H1 (cell line): Measurements from ENCODE around the gene SPATA31C2. TPM values are rescaled to one million over a fixed set of nuclear protein-coding genes. Genes with fewer than 3 reads are reported as not detected.

Source experiments
- CTCF ChIA-PET: fragments of 300-600 bp; sonication (Branson Sonifier 250); formaldehyde crosslinking; loops from one replicate; lab custom pipeline; 2021; ENCODE audit not compliant: partially characterized antibody; lab: Charles Lee
- POLR2A ChIA-PET: fragments of 300-600 bp; sonication (Branson Sonifier 250); formaldehyde crosslinking; loops from one replicate; lab custom pipeline; 2021; ENCODE audit warnings: inconsistent platforms; ENCODE audit not compliant: partially characterized antibody; lab: Charles Lee
- DNase-seq, 2 experiments: peaks; one replicate each; pipeline versions ENCODE4 v3.0.0 to v3.0.0-alpha.2; 2010 to 2022; ENCODE audit warnings: low spot score in 2 of 2, low read depth in 1 of 2, mixed read lengths in 1 of 2
- FAIRE-seq: peaks from 2 replicates; lab custom pipeline; 2011; peaks lifted over from hg19 to GRCh38; lab: Jason Lieb, UNC
- H2AFZ ChIP-seq: 2 replicates; pipeline ENCODE4 v1.8.1; 2012; ENCODE audit warnings: low read length, inconsistent platforms
- H2AK5ac ChIP-seq: 2 replicates; pipeline ENCODE4 v1.6.1; 2013; ENCODE audit warnings: low read depth, low read length
- H2BK120ac ChIP-seq: replicated peaks from 2 replicates; pipeline ENCODE3; 2013; ENCODE audit warnings: low read depth, low read length, inconsistent platforms
- H2BK12ac ChIP-seq: 2 replicates; pipeline ENCODE4 v1.6.1; 2013; ENCODE audit warnings: low read depth, low read length
- H2BK15ac ChIP-seq: 2 replicates; pipeline ENCODE4 v1.6.1; 2013; ENCODE audit warnings: low read length
- H2BK20ac ChIP-seq: 2 replicates; pipeline ENCODE4 v1.6.1; 2013; ENCODE audit warnings: low read length
- H2BK5ac ChIP-seq: 2 replicates; pipeline ENCODE4 v1.6.1; 2013; ENCODE audit warnings: low read depth, low read length
- H3K14ac ChIP-seq: 2 replicates; pipeline ENCODE4 v1.6.1; 2013; ENCODE audit warnings: inconsistent platforms; ENCODE audit not compliant: insufficient read length
- H3K18ac ChIP-seq: 2 replicates; pipeline ENCODE4 v1.6.1; 2013; ENCODE audit warnings: low read length; ENCODE audit errors: extremely low read depth
- H3K23ac ChIP-seq: 2 replicates; pipeline ENCODE4 v1.6.1; 2013; ENCODE audit warnings: inconsistent platforms; ENCODE audit not compliant: insufficient read length
- H3K23me2 ChIP-seq: 2 replicates; pipeline ENCODE4 v1.6.1; 2013; ENCODE audit warnings: low read depth, low read length
- H3K27ac ChIP-seq: 2 replicates; pipeline ENCODE4 v1.6.1; 2011; ENCODE audit warnings: low read depth, low read length, inconsistent platforms
- H3K27me3 ChIP-seq, 4 experiments: replicated peaks in 1 of 4; 1 replicate in 1 of 4; 2 replicates in 3 of 4; pipeline versions ENCODE4 v1.6.1 to v1.8.1; 2011 to 2013; ENCODE audit warnings: low read length in 3 of 4, mild to moderate bottlenecking in 3 of 4, inconsistent platforms in 2 of 4, mixed read lengths in 2 of 4, moderate library complexity in 1 of 4; ENCODE audit not compliant: control insufficient read depth in 3 of 4, insufficient read depth in 3 of 4; ENCODE audit errors: extremely low read depth in 1 of 4
- H3K36me3 ChIP-seq, 4 experiments: 2 replicates each; pipeline versions ENCODE4 v1.6.1 to v1.8.1; 2011 to 2013; ENCODE audit warnings: mild to moderate bottlenecking in 4 of 4, low read length in 3 of 4, moderate library complexity in 2 of 4, control low read depth in 1 of 4, inconsistent platforms in 1 of 4; ENCODE audit not compliant: insufficient read depth in 4 of 4, control insufficient read depth in 2 of 4
- H3K4ac ChIP-seq: replicated peaks from 2 replicates; pipeline ENCODE3; 2013; ENCODE audit warnings: low read length, low read depth, mixed read lengths, inconsistent platforms; ENCODE audit not compliant: insufficient read length
- H3K4me1 ChIP-seq, 4 experiments: replicated peaks in 1 of 4; 1 replicate in 1 of 4; 2 replicates in 3 of 4; pipeline versions ENCODE4 v1.6.1 to v1.8.1; 2011 to 2013; ENCODE audit warnings: low read length in 3 of 4, inconsistent platforms in 2 of 4, mixed read lengths in 1 of 4; ENCODE audit not compliant: insufficient read depth in 4 of 4, control insufficient read depth in 3 of 4
- H3K4me2 ChIP-seq, 2 experiments: 2 replicates each; pipeline versions ENCODE4 v1.6.1 to v1.8.1; 2011 to 2013; ENCODE audit warnings: low read depth in 2 of 2, low read length in 2 of 2, control low read depth in 1 of 2, inconsistent platforms in 1 of 2, mild to moderate bottlenecking in 1 of 2; ENCODE audit not compliant: insufficient read depth in 1 of 2
- H3K4me3 ChIP-seq, 4 experiments: fragments of 200-600, 300-600 bp in 1 of 4; sonication (generic), shearing (Covaris generic), sonication (Bioruptor Twin) in 1 of 4; 2 replicates each; pipeline versions ENCODE4 v1.5.1 to v1.8.1; 2011 to 2016; ENCODE audit warnings: low read length in 4 of 4, low read depth in 3 of 4, control low read depth in 2 of 4, inconsistent platforms in 2 of 4, mild to moderate bottlenecking in 2 of 4, mixed read lengths in 1 of 4, moderate library complexity in 1 of 4; ENCODE audit not compliant: insufficient read depth in 2 of 4; ENCODE audit errors: extremely low read depth in 1 of 4
- H3K56ac ChIP-seq: replicated peaks from 2 replicates; pipeline ENCODE3; 2013; ENCODE audit warnings: low read depth, mild to moderate bottlenecking, mixed read lengths, low read length, inconsistent platforms; ENCODE audit not compliant: insufficient read length
- H3K79me1 ChIP-seq: 2 replicates; pipeline ENCODE4 v1.6.1; 2013; ENCODE audit warnings: low read depth, low read length, control low read depth
- H3K79me2 ChIP-seq, 2 experiments: 2 replicates each; pipeline versions ENCODE4 v1.6.1 to v1.8.1; 2012 to 2013; ENCODE audit warnings: low read length in 2 of 2, mild to moderate bottlenecking in 2 of 2, inconsistent platforms in 1 of 2; ENCODE audit not compliant: insufficient read depth in 2 of 2, control insufficient read depth in 1 of 2
- H3K9ac ChIP-seq, 4 experiments: replicated peaks in 1 of 4; 1 replicate in 1 of 4; 2 replicates in 3 of 4; pipeline versions ENCODE4 v1.6.1 to v1.8.1; 2011 to 2013; ENCODE audit warnings: low read depth in 3 of 4, low read length in 3 of 4, control low read depth in 2 of 4, mild to moderate bottlenecking in 2 of 4, moderate library complexity in 2 of 4, inconsistent platforms in 1 of 4; ENCODE audit errors: extremely low read depth in 1 of 4
- H3K9me3 ChIP-seq, 2 experiments: 2 replicates each; pipeline versions ENCODE4 v1.6.1 to v1.8.1; 2012 to 2013; ENCODE audit warnings: mild to moderate bottlenecking in 2 of 2, moderate library complexity in 2 of 2, control low read depth in 1 of 2, inconsistent platforms in 1 of 2, low read depth in 1 of 2, low read length in 1 of 2, mixed read lengths in 1 of 2; ENCODE audit not compliant: insufficient read depth in 2 of 2
- H4K20me1 ChIP-seq, 2 experiments: replicated peaks in 1 of 2; 2 replicates each; pipeline versions ENCODE3 to v1.8.1; 2011 to 2013; ENCODE audit warnings: inconsistent platforms in 2 of 2, low read length in 2 of 2, mild to moderate bottlenecking in 1 of 2; ENCODE audit not compliant: insufficient read depth in 2 of 2, control insufficient read depth in 1 of 2
- H4K5ac ChIP-seq: 2 replicates; pipeline ENCODE4 v1.6.1; 2013; ENCODE audit warnings: low read length, low read depth, mixed read lengths, inconsistent platforms; ENCODE audit not compliant: insufficient read length
- H4K8ac ChIP-seq: 2 replicates; pipeline ENCODE4 v1.8.0; 2013; ENCODE audit warnings: mild to moderate bottlenecking, moderate library complexity, low read length, inconsistent platforms; ENCODE audit not compliant: insufficient read depth; ENCODE audit errors: extremely low read depth
- H4K91ac ChIP-seq: replicated peaks from 2 replicates; pipeline ENCODE3; 2013; ENCODE audit warnings: low read length, mixed read lengths, inconsistent platforms; ENCODE audit not compliant: insufficient read length
- CHD2 ChIP-seq: IDR thresholded peaks from 2 replicates; pipeline ENCODE4 v1.6.1; 2012; ENCODE audit warnings: low read length, improper control_type of control experiment
- CREB1 ChIP-seq: IDR thresholded peaks from 2 replicates; pipeline ENCODE4 v1.6.1; 2012; ENCODE audit warnings: inconsistent platforms
- EGR1 ChIP-seq: IDR thresholded peaks from 2 replicates; pipeline ENCODE4 v1.6.1; 2011; ENCODE audit warnings: low read depth, low read length, borderline replicate concordance
- KDM4A ChIP-seq: IDR thresholded peaks from one replicate; pipeline ENCODE4 v1.7.1; 2012; ENCODE audit warnings: low read depth, mild to moderate bottlenecking, moderate library complexity, low read length, inconsistent platforms; ENCODE audit not compliant: severe bottlenecking
- POU5F1 ChIP-seq: IDR thresholded peaks from 2 replicates; pipeline ENCODE4 v1.6.1; 2011; ENCODE audit warnings: low read depth, mild to moderate bottlenecking, low read length, moderate library complexity
- SIX5 ChIP-seq: IDR thresholded peaks from 2 replicates; pipeline ENCODE4 v1.6.1; 2011; ENCODE audit warnings: mild to moderate bottlenecking, low read depth, low read length
- SP2 ChIP-seq: IDR thresholded peaks from 2 replicates; pipeline ENCODE4 v1.6.1; 2012; ENCODE audit warnings: mild to moderate bottlenecking, low read length, inconsistent platforms
- WGBS, 2 experiments: shearing (Covaris generic) in 1 of 2; methylation state at CpG; one replicate each; pipeline versions ENCODE4 v1.1.6 to v1.1.7; 2013 to 2015; ENCODE audit warnings: low lambda C conversion rate in 2 of 2, mixed read lengths in 2 of 2, inconsistent platforms in 1 of 2, low coverage in 1 of 2, missing lambda C conversion rate in 1 of 2; ENCODE audit not compliant: insufficient replicate concordance in 2 of 2, insufficient coverage in 1 of 2, insufficient read length in 1 of 2; ENCODE audit errors: extremely low coverage in 1 of 2, missing lambda C conversion rate in 1 of 2; 5-methylcytosine and 5-hydroxymethylcytosine counted together
- polyA plus RNA-seq, 7 experiments: library from polyadenylated mRNA; depleted of rRNA in 3 of 7; stranded (reverse) in 5 of 7; unstranded in 2 of 7; fragments of >200 nt in 5 of 7; fragments of 200-250 nt in 2 of 7; gene quantifications; 1 replicate in 5 of 7; 2 replicates in 1 of 7; 4 replicates in 1 of 7; pipeline versions ENCODE4 v1.2.1 to v1.2.3, GENCODE V29; 2011 to 2013; ENCODE audit warnings: missing spikeins in 2 of 7, mixed read lengths in 2 of 7
- total RNA-seq: library from RNA; stranded (reverse); fragmentation: NEBNext Ultra II Directional; extraction: Animal tissue kit (Norgen Biotek cat#: 25700); gene quantifications from 2 replicates; pipeline ENCODE4 v1.2.1, GENCODE V29; 2021
- TF ChIP-seq, protein P1 (sequence below): IDR thresholded peaks from 2 replicates; pipeline ENCODE4 v1.6.1; 2012; ENCODE audit warnings: inconsistent platforms
- TF ChIP-seq, protein P2 (sequence below): IDR thresholded peaks from 2 replicates; pipeline ENCODE4 v1.6.1; 2011; ENCODE audit warnings: low read length, improper control_type of control experiment

Gene SPATA31C2
- total and polyA plus RNA-seq, 2 of the 8 experiments (the other 6 are each of a cell fraction or from before 2014, with no cell fraction given) = 0.17 to 0.20 TPM

DNA sequence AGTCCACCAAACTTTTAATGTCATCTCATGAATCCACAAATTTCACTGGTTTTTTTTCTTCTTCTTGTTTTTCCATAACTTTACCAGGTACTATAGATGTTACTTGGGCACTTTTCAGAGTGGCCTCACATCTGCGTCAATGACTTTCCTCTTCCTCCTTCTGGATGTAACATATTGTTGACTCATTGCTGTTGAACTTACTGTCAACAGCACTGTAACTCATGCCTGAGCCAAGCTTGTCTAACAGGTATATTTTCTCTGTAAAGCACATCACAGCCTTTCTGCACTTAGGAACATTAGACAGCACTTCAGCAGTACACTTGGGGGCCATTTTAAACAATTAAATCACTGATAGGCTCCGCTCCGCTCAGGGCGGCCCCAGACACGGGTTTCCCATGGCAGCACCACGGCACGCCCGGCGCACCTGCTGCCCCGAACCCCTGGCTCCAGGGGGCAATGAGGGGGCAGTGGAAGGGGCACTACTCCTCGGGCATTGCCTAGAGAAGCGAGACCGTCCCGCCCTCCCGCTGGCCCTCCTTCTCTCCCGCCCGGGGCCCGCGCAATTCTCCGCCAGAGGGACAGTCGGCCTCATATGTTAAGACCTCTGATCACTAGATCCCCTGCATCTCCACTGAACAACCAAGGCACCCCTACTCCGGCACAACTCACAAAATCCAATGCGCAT, 41.9 kb upstream of the SPATA31C2 start:
- Histone ChIP-seq H4K20me1 (no peaks in the 10 kb centered on the region), H2BK15ac (no peak overlapping the region), H3K18ac (no peak overlapping the region), H3K4me1 (no peaks in the 10 kb centered on the region), H3K79me1 (no peaks in the 10 kb centered on the region), H2BK20ac (no peak overlapping the region), H3K56ac (no peak overlapping the region), H4K91ac (no peak overlapping the region), H3K36me3 (no peaks in the 10 kb centered on the region), H4K8ac (no peak overlapping the region), H2BK120ac (no peak overlapping the region), H3K79me2 (no peaks in the 10 kb centered on the region), H3K23ac (no peak overlapping the region), H3K4ac (no peak overlapping the region), H3K27ac (no peak overlapping the region), H3K9me3 (no peaks in the 10 kb centered on the region), H2AFZ (no peak overlapping the region), H3K27me3 (no peaks in the 10 kb centered on the region), H2AK5ac (no peak overlapping the region), H3K14ac (no peak overlapping the region), H2BK5ac (no peak overlapping the region), H2BK12ac (no peak overlapping the region), H3K4me3 (no peak overlapping the region), H3K4me2 (no peak overlapping the region), H3K9ac (no peak overlapping the region), H4K5ac (no peak overlapping the region), H3K23me2 (no peaks in the 10 kb centered on the region; the same call in 1 of the 2 replicates)
- DNase-seq (no peak), FAIRE-seq (no peak)
- WGBS, 2 experiments = 95% methylated on average over 17 of the region's 23 CpGs; no CpG with 5 or more reads in 1 of the 2 experiments
- POLR2A ChIA-PET = no interaction called here
- CTCF ChIA-PET = interaction anchor here (0.8 kb wide), 1 partner anchor 410 kb away, joined by 3 read pairs; no protein-coding TSS in a partner anchor
- TF ChIP-seq CREB1 (no peak), SP2 (no peak), CHD2 (no peak), KDM4A (no peak), EGR1 (no peak), POU5F1 (no peak), SIX5 (no peak)
- TF ChIP-seq, protein P1, sequence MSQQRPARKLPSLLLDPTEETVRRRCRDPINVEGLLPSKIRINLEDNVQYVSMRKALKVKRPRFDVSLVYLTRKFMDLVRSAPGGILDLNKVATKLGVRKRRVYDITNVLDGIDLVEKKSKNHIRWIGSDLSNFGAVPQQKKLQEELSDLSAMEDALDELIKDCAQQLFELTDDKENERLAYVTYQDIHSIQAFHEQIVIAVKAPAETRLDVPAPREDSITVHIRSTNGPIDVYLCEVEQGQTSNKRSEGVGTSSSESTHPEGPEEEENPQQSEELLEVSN = no peak
- TF ChIP-seq, protein P2, sequence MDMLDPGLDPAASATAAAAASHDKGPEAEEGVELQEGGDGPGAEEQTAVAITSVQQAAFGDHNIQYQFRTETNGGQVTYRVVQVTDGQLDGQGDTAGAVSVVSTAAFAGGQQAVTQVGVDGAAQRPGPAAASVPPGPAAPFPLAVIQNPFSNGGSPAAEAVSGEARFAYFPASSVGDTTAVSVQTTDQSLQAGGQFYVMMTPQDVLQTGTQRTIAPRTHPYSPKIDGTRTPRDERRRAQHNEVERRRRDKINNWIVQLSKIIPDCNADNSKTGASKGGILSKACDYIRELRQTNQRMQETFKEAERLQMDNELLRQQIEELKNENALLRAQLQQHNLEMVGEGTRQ = no peak
